GM19455 (cell line): ENCODE results near the gene SRGAP2.
"Not testable (repeated sequence)": the region's sequence is repeated elsewhere in the genome, so short reads cannot be mapped to it uniquely, and the experiment has no call there.

Experiments used
- ATAC-seq: cut with Tn5 transposase; IDR thresholded peaks from one replicate; pipeline ENCODE4 v1.9.1; 2021; ENCODE audit not compliant: unreplicated experiment

SRGAP2 gene

DNA sequence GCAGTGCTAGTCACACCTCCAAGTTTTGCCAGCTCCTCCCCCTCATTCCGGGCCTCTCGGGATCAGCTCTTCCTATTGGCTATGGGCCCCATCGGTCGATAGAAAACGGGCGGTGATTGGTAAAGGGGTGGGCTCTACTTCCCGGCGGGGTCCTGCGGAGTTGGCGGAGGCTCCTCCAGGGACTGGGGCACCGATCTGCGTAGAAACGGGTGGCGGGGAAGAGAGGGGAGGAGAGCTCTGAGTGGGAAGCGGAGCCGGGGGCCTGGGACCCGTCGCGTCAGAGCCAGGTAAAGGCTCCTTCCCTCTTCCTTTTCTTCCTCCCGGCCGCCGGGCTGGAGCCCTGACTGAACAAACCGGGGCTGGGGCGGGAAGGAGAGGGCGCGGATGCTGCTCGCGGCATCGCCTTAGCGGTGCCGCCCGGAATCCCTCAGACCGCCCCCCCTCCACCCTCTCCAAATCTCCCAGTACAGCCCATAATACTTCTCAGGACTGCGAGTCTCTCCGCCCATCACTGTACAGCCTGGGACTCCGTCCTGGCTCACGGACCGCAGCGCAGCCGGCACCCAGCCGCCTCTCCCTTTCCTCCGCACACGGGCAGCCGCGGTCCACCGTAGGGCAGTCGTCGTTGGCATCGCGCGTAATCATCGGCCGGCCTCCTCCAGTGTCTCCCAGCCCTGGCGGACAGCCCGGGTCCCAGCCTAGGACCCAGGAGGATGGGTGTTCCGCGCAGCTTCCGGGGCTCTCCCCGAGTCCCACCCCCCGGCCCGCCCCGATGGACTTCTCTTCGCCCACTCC, at the start of gene SRGAP2:
TSS of gene SRGAP2 (plus strand) at position 178 of the 795 bp plus-strand sequence. CDS start 2,430 bp downstream, outside the sequence.
- peak; percentile 11 for ATAC-seq

DNA sequence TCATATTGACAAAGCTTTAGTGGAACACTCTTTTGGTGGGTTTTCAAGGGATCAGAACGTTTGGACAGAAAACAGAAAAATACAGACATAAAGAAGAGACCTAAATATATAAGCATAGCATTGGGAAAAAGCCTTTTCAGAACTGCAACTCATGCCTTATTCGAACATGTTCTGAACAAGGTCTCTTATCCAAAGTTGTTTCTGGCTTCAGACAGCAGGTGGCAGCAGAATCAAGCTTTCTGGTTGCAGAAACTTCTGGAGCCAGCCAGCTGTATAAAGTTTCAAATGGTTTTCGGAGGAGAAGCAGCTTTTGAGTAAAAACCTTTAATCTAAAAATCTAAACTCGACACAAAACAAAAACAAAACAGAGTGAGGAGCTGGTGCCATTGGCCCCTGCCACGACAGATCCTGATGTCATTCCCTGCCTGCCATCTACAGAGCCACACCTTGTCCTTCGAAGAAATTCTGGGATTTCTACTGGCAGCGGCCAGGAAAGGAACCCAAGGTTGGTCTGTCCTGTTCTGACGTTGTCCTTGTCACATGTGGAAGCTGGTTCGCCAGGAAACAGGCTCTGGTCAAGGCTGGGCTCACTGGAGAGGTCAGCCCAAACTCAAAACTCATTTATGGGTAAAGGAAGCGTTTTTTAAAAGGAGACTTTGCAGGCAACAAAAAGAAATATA, 35.9 kb upstream of the SRGAP2 start:
- ATAC-seq: not testable (repeated sequence)

DNA sequence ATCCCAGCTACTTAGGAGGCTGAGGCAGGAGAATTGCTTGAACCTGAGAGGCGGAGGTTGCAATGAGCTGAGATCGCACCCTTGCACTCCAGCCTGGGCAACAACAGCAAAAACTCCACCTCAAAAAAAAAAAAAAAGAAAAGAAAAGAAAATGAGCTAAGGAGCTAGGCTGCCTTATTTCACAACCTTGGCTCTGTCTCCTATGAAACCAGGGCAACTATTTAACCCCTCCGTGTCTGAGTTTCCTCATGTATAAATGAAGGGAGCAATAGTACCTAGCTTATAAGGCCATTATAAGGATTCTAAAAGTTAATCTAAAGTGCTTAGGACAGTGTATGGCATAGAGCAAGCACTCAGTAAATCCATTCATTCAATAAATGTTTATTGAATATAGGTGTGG, 33.5 kb upstream of the SRGAP2 start:
- ATAC-seq: not testable (repeated sequence)

DNA sequence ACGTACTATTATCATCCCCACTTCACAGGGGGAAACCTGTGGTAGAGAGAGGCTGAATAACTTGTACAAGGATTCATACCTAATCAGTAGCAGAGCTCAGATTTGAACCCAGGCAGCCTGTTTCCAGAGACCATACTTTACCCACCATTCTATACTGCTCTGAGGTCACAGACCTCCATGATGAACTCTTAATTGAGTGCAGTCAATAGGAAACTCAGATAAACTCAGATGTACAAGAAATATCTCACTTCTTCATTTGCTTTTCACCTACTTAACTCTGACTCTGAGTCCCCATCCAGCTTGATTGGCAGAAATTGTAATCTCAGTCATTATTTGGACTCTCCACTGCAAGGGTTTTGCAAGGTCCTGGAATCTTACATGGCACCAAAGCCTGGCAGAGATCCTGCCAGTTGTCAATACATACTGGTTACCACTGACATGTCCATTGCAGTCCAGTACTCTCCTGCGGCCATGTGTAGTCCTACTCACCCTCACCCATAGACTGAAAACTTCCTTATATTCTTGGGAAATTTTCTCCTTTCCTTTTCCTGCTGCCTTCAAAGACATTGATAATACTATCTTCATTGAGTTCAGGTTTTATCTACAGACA, 30.1 kb upstream of the SRGAP2 start:
- ATAC-seq: not testable (repeated sequence)

DNA sequence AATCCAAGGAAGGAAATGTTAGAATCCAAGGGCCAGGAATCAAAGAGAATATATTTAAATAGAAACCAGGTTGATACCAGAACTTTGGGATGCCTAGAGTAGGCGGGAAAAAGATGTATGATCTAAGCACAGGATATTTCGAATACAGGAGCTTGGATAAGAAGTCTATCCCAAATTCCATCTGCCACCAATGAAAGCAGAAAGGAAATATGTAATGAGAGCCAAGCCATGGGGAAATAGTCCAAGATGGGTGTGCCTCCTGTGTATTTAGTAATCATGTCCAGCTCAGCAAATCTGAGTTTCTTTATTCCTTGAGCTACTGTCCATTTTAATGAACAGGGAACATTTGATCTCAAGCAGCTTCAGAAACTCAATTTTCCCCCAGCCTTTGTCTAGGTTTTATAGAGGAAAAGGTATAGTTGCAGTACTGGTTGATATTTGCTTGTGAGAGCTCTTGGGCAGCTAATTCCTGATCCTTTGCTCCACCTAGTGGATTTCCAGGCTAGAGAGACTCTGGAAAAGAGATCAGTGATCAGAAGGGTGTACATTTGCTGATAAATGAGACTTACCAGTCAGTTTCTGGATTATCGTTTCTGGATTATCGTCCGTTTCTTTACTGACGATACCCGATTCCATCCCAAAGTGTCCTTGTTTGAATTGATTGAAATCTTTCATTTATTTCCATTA, 29.0 kb upstream of the SRGAP2 start:
- ATAC-seq: not testable (repeated sequence)

DNA sequence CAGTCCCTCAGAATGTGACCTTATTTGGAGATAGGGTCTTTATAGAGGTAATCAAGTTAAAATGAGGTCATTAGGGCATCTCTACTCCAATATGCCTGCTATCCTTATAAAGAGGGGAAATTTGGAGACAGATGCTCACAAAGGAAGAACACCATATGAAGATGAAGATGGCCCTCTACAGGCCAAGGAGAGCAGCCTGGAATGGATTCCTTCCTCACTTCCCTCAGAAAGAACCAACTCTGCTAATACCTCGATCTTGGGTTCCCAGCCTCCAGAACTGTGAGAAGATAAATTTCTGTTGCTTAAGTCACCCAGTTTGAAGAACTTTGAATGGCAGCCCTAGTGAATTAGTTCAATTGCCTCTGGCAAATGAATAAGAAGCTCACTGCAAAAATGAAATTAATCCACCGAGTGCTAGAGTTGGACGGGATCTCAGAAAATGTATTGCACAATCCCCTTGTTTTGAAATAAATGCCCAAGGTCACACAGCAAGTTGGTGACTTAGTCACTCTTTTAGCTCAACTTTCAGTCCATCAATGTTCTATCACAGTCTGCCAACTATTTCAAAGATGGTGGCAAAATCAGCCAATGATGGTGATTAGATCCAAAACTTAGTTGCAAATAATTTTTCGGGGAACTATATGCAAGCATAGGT, 27.8 kb upstream of the SRGAP2 start:
- not testable (repeated sequence) for ATAC-seq

DNA sequence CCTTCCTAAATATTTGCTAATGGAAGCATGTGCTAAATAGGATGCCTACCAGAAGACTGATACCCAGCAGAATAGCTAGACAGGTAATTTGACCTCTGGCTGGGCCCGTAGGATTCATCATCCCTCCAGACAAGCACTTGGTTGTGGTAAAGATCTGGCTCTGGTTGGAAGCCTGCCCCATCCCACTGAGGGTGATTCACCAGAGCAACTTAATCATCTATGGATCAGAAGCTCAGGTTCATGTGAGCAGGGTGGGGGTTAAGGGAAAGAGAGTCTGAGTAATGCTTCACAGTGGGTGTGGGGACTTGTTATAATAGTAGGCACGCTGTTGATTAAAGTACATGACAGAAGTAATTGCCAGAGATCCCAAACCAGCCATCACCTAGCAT, 27.2 kb upstream of the SRGAP2 start:
- not testable (repeated sequence) for ATAC-seq

DNA sequence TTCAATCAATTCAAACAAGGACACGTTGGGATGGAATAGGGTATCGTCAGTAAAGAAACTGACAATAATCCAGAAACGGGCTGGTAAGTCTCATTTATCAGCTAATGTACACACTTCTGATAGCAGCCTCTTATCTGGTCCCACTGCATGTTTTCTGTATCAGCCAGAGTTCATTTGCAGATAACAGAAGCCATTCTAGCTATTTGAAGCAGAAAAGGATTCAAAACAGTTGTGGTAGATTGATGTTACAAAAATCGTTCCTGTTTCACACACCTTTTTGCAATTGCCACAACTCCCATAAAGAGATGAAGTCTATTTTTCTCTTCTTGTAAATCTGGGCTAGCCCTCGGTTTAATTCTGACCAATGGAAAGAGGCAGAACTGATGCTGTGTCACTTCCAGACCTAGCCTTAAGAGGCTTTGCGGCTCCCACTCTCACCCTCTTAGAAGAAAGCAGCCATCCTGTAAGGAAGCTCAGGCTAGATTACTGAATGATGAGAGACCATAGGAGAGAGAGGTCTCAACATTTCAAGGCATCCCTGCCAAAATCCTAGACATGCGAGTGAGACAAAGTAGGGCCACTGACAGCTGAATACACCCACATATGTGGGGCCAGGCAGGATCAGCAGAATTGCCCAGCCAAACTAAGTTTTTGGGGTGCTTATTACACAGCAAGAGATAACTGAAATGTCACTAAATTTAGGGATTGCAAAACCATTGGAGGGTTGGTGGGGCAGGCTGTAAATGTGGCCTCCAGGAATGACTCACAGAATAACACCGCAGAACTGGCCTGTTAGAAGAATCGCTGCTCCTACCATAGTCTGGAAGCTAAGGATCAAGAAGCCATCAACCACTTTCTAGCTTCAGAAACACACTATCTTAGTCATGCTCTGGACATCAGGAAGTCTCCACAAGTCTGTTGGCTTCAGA, 25.0 kb upstream of the SRGAP2 start:
- not testable (repeated sequence) for ATAC-seq

DNA sequence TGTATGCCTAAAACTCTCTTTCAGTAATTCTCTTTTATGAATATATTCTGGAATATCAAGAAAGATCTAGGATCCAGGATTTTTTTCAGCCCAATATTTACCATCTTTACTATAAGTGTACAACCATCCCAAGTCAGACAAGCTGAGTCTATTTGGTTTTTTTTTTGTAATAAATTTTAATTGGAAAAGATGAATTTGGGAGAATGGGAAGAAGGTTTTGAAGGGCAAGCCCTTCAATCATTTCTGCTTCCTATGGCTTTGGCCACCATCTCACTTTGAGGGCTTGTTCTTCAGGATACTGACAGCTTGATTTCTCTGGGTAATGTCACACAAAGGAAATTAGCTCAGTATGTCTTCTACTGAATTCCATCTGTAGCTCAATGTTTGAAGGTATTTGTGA, 23.7 kb upstream of the SRGAP2 start:
- not testable (repeated sequence) for ATAC-seq

DNA sequence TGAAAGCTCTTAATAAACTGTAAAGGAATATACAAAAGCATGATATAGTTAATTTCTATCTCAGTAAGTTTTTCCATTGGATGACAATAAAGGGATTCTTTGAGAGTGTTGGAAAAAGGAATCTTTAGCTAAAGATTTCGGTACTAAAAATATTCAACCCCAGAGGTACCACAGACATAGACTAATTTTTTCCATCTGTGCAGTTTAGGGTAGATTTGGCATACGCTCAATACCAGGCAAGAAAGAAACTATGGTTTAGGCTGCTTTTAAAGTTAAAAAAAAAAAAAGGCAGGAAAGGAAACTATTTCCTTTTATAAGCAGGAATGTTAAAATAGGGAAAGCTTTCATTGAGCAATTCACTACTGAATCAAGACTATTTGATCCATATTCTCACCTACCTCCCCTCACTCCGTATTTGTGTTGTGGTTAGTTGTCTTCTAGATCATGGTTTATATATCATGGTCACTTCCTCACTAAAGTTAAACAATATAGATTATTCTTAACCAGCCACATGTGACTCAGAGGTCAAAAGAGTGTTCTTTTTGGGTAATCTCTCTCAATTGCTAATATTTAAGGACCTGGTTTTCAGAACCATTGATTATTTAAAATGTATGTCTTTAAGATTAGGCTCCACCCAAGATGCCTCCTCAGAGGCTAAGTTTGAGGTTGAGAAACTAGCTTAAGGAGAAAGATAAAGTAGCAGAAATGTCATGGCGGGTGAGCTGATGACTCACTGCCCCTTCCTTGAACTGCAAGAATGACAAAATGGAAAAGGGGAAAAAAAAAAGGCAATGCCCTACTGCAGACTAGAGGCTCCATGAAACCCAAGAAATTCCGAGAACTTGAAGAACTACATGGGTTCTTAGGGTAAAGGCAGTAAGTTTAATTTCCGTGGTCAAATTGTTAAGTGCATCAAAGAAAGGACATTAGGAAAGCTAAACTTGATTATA, 20.7 kb upstream of the SRGAP2 start:
- ATAC-seq: not testable (repeated sequence)

DNA sequence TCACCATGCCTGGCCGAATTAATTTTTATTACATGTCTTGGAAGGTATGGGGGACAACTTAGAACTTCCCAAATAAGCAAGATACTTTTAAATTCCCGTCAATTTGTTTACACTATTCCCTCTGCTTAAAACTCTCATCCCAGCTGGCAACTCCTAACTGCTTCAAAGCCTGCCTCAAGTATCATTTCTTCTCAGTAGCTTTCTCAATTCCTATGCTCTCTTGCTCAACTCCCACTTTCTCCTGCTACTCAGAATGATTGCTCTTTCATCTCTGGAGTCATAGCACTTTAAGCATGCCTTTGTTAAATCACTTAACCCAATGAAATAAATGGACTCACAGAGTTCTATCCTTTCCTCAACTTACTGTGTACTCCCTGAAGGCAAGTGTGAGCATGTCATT, 19.6 kb upstream of the SRGAP2 start:
- ATAC-seq: not testable (repeated sequence)

DNA sequence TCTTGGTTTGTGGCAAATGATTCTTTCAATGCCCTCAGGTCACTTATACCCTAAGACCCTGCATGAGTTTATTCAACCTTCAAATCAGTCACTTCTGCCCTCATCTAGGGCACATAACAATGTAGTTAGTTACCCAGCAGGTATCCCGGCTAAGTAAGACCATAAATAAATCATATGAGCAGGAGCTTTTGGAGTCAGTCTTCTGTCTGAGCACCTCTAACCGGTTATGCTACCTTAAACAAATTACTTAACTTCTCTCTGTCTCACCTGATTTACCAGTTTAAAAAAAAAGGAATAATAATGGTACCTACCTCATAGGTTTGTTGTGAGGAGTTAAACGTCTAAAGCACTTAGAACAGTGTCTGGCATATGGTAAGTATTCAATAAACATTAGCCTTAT, 17.6 kb upstream of the SRGAP2 start:
- not testable (repeated sequence) for ATAC-seq

DNA sequence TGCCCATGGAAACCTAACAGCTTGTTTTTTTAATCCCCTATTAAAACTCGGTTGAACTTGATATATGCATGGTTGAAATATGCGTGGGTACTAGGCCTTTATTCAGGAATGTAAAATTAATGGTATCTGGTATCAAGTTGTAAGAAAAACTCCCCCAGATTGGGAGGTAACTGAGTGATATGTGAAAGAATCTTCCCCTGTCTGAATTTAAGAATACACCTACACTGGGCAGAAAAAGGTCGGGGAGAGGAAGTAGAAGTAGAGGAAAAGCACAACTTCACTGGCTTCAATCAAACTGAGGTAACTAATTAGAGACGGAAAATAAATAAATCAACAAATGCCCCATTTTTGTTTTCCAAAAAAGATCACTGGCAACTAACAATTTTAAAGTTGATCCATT, 16.5 kb upstream of the SRGAP2 start:
- not testable (repeated sequence) for ATAC-seq

DNA sequence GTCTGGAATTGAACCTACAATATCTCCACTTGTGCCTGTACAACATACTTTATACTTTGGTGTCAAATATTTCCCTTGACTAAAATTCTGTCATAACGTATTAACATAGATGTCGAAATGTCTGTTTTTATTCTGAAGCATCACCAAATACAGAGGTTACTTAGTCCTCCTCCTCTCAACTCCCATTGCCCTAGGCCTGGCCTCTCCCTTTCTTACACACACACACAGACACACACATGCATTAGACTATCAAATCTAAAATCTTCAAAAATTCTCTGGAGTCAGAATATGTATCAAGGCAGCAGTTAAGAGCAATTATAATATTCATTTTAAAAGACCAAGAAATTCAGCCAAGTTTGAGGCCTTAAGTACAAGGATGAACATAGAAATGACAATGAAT, 8.2 kb upstream of the SRGAP2 start:
- ATAC-seq: not testable (repeated sequence)

DNA sequence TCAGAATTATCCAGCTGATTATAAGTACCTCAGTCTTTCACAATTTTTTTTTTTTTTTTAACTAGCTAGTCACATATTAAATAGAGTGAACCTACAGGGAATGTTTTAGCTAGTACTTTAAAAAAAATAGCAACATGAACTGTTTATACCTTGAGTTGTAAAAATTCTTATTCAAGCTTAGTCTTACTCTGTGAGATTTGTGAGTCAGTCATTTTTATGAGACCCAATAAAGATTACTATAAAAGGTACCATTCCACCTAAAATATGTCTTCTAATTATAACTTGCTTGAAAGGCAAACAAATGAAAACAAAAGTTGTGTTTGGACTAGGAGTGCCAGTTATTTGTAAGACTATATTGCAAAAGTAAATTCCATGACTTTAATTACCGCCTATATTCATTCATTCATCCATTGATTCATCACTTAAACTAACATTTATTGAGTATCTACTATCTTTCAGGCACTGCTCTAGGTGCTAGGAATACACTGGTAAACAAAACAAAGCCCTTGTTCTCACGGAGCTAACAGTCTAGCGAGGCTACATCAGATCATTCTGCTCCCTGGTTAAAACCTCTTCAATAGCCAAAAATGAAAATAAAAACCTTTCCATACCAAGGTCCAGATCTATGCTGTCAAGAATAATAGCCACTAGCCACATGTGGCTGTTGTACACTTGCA, 6.5 kb upstream of the SRGAP2 start:
- ATAC-seq: not testable (repeated sequence)

DNA sequence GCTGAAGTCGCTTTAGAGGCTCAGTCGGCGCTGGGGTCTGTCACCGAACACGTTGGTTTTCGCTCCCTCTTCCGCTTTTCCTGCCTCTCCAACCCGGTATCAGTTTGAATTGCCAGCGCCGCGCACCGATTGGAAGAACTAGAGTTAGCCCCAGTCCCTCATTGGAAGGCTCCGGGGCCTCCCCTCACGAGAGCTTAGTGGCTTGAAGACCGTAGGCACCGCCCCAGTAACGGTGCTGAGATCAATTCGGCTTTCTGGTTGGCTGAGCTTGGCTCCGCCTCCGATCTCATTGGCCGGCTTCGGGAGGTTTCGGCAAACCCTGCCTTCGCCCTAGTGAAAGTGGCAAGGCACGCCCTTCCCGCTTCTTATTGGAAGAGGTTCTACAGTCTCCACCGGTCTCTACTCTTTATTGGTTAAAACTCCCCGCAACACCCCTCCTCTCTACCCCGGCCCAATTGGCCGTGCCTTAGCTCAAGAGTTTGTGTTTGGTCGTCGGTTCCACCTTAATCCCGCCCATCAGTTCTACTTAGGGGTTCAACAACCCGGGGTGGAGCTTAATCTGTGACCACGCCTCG, 465 bp upstream of the SRGAP2 start, which contains the start of gene FAM72A:
TSS of gene FAM72A (minus strand) at position 51 of the 575 bp plus-strand sequence. CDS start 814 bp downstream, outside the sequence.
- ATAC-seq: peak; percentile 89

DNA sequence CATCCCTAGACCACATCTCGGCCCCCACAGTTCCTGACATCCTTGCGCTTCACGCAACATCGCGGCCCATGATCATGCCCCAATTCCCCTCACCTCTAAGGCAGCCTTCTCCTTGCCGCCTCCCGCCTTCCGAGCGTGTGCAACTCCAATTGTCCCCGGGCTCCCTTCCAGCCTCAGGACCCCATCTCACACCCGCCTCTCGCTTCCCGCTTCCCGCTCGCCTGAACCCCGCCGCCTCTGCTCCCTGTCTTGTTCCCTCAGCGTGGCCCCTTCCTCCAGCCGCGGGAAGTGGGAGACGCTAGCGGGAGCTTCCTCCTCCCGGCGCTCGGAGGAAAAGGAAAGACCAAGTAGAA, 794 bp downstream of the SRGAP2 start:
- not testable (repeated sequence) for ATAC-seq

DNA sequence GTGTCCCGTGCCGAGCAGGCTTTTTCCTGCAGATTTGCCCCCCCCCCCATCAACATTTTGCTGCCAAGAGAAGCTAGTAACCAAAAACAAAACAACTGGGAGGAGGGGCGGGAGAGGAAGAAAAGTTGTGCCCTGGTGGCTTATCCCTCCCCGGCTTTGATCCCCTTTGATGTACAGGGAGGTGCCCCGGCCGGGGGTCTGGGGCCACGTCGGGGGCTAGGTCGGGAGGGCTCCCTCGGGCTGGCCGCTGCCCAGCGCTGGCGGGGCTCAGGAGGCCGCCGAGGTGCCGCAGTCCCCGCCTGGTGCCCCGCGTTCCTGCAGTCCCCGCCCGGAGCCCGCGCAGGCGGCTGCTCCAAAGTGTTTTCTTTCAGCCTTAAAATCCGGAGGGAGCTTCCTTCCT, 1.5 kb downstream of the SRGAP2 start:
- not testable (repeated sequence) for ATAC-seq
